Measurements from ENCODE around the gene BLOC1S4.

The BLOC1S4 gene

DNA sequence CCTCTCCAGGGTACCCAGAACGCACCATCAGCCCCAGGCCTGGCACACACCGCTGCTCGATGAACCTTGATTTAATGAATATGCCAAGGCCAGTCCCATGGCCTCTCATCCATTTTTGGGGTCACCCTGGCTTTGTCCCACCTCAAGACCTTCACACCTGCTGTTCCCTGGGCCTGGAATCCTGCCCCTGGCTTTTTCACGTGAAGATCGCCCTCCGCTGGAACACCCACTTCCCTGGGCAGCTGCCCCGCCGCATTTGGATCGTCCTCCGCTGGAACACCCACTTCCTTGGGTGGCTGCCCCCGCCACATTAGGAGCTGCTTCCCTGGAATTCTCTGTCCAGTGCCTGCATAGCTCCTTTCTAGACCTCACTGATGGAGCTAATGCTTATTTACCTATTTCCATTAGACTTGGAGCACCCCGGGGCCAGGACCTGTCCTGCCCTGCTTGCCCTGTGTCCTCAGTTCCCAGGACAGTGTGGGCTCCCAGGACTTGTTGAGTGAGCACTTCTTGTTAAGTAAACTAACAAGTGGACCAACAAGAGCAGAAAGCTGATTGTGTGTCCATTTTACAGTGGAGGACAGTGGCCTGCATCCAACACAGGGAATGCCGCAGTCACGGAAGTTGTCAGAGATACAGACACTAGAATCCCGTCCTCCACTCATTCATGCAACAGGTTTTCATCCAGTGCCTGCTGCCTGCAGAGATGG, 12.5 kb downstream of the BLOC1S4 start:
- CTCF ChIA-PET: interaction anchor here (0.9 kb wide), 1 partner anchor 145 kb away, joined by 3 read pairs; no protein-coding TSS in a partner anchor

DNA sequence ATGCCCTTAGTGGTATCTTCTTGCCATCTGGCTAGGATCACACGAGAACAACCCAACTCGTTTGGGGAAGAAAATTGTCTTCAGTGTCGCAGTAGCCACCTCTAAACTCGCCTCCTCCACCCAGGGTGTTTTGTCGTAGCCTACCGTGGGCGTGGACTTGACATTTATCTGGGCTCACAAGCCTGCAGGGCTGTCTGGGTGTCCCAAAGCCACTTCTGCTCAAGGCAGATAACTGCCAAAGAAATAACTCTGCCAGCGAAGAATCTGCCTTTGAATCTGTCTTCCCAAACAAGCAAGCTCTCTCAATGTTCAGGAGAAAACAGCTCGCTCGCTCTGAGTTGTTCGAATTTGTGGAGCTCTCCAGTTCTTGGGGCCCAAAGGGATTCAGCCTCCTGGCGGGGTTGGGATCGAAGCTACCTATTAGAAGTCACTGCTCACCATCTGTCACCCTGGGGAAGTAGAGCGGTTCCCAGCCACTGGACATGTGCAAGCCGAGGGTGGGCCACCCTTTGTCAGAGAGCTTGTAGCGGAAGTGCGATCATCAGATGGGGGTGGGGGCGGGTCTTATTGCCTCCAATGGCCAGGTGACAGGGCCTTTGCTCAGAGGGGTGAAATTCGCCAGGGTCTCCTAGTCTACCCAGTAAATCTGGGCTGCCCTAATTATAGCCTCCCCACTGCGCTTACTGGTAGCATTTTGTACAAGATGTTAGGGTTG, 14.8 kb downstream of the BLOC1S4 start:
- TF ChIP-seq FOXA1 (IDR thresholded peaks at IDR 0.05) (no peak), CTBP1 (IDR thresholded peaks at IDR 0.05; ENCODE audit: borderline replicate concordance) (no peak), BHLHE40 (IDR thresholded peaks at IDR 0.05; ENCODE audit: borderline replicate concordance) (no peak), ARNT (IDR thresholded peaks at IDR 0.05) (no peak), FOXM1 (IDR thresholded peaks at IDR 0.05; ENCODE audit: borderline replicate concordance) (no peak), TARDBP (IDR thresholded peaks at IDR 0.05) (no peak)
- CTCF ChIA-PET: interaction anchor here (0.6 to 1.4 kb wide), 2 partner anchors 143 to 180 kb away, joined by 3 read pairs; no protein-coding TSS in a partner anchor
- DNase-seq (ENCODE audit: extremely low spot score): no peak
- POLR2A ChIA-PET: interaction anchor here (1.2 kb wide), 1 partner anchor 12 kb away, joined by 3 read pairs; no protein-coding TSS in a partner anchor

More for the DNA sequence above, 12.5 kb downstream of the BLOC1S4 start:
- no peak for TF ChIP-seq ELF4 (IDR thresholded peaks at IDR 0.05)
- no peak for TF ChIP-seq ARNT (IDR thresholded peaks at IDR 0.05)
- DNase-seq (ENCODE audit: extremely low spot score): no peak
- POLR2A ChIA-PET: no interaction called here

GRCh38 chr4:6731318-6731675, 15.3 kb downstream of the BLOC1S4 start:
- DNase-seq (ENCODE audit: extremely low spot score): no peak
- CTCF ChIA-PET: interaction anchor here (1.4 kb wide), 1 partner anchor 142 kb away, joined by 3 read pairs; no protein-coding TSS in a partner anchor

DNA sequence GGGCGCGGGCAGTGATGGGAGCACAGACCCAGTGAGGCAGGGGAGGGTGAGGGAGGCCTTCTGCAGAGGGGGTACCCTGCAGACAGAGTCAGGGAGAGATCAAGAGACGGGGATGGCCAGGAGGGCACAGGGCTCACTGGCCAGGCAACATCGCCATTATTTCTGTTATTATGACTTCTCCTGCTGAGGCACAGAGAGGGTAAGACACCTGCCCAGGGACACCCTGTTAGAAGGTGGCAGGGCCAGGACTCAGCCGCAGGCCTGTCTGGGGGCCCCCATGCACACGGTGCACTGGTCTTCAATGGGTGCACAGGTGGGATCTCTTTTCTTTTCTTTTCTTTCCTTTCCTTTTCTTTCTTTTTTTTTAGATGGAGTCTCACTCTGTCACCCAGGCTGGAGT, 15.8 kb downstream of the BLOC1S4 start:
- no peak for TF ChIP-seq PKNOX1 (IDR thresholded peaks at IDR 0.05)
- no peak for TF ChIP-seq TARDBP (IDR thresholded peaks at IDR 0.05)
- no peak for TF ChIP-seq NFRKB (IDR thresholded peaks at IDR 0.05)
- TF ChIP-seq CTBP1 (IDR thresholded peaks at IDR 0.05; ENCODE audit: borderline replicate concordance): no peak
- no peak for TF ChIP-seq FOXA1 (IDR thresholded peaks at IDR 0.05)
- no peak for TF ChIP-seq SP1 (IDR thresholded peaks at IDR 0.05)
- ChIA-PET CTCF (no interaction called here), POLR2A (no interaction called here)
- DNase-seq (ENCODE audit: extremely low spot score): no peak

More at GRCh38 chr4:6731318-6731675, 15.3 kb downstream of the BLOC1S4 start:
- POLR2A ChIA-PET: interaction anchor here (1.2 kb wide), 1 partner anchor 13 kb away, joined by 3 read pairs; no protein-coding TSS in a partner anchor
- no peak for TF ChIP-seq ZNF384 (IDR thresholded peaks at IDR 0.05)
- TF ChIP-seq FOXM1 (IDR thresholded peaks at IDR 0.05; ENCODE audit: borderline replicate concordance): no peak
- no peak for TF ChIP-seq HDGF (IDR thresholded peaks at IDR 0.05; ENCODE audit: borderline replicate concordance)
- TF ChIP-seq TARDBP (IDR thresholded peaks at IDR 0.05): no peak
- no peak for TF ChIP-seq ARNT (IDR thresholded peaks at IDR 0.05)
- no peak for TF ChIP-seq NFRKB (IDR thresholded peaks at IDR 0.05)
- TF ChIP-seq SP1 (IDR thresholded peaks at IDR 0.05): no peak
- no peak for TF ChIP-seq SUZ12 (IDR thresholded peaks at IDR 0.05)
- no peak for TF ChIP-seq FOXK2 (IDR thresholded peaks at IDR 0.05)
- TF ChIP-seq ELF4 (IDR thresholded peaks at IDR 0.05): no peak
- no peak for TF ChIP-seq FOXA1 (IDR thresholded peaks at IDR 0.05)
- TF ChIP-seq L3MBTL2 (conservative IDR thresholded peaks at IDR 0.05): no peak
- no peak for TF ChIP-seq CTBP1 (IDR thresholded peaks at IDR 0.05; ENCODE audit: borderline replicate concordance)
- no peak for TF ChIP-seq BHLHE40 (IDR thresholded peaks at IDR 0.05; ENCODE audit: borderline replicate concordance)

GRCh38 chr4:6732441-6733357, 16.7 kb downstream of the BLOC1S4 start:
- no peak for DNase-seq (ENCODE audit: extremely low spot score)
- TF ChIP-seq CTBP1 (IDR thresholded peaks at IDR 0.05; ENCODE audit: borderline replicate concordance) (no peak), FOXM1 (IDR thresholded peaks at IDR 0.05; ENCODE audit: borderline replicate concordance) (no peak), FOXK2 (IDR thresholded peaks at IDR 0.05) (no peak), ARNT (IDR thresholded peaks at IDR 0.05) (no peak), TARDBP (IDR thresholded peaks at IDR 0.05) (no peak), L3MBTL2 (conservative IDR thresholded peaks at IDR 0.05) (no peak), SP1 (IDR thresholded peaks at IDR 0.05) (no peak), PKNOX1 (IDR thresholded peaks at IDR 0.05) (no peak), ELF4 (IDR thresholded peaks at IDR 0.05) (no peak), FOXA1 (IDR thresholded peaks at IDR 0.05) (no peak), HDGF (IDR thresholded peaks at IDR 0.05; ENCODE audit: borderline replicate concordance) (no peak)
- ChIA-PET POLR2A (no interaction called here), CTCF (no interaction called here)

GRCh38 chr4:6733358-6734164, 17.6 kb downstream of the BLOC1S4 start:
- no peak for DNase-seq (ENCODE audit: extremely low spot score)
- POLR2A ChIA-PET: no interaction called here
- no peak for TF ChIP-seq CTBP1 (IDR thresholded peaks at IDR 0.05; ENCODE audit: borderline replicate concordance)
- no peak for TF ChIP-seq L3MBTL2 (conservative IDR thresholded peaks at IDR 0.05)
- TF ChIP-seq FOXK2 (IDR thresholded peaks at IDR 0.05): no peak
- TF ChIP-seq NFRKB (IDR thresholded peaks at IDR 0.05): no peak
- no peak for TF ChIP-seq HDGF (IDR thresholded peaks at IDR 0.05; ENCODE audit: borderline replicate concordance)
- TF ChIP-seq FOXM1 (IDR thresholded peaks at IDR 0.05; ENCODE audit: borderline replicate concordance): no peak
- no peak for TF ChIP-seq LEF1 (IDR thresholded peaks at IDR 0.05; ENCODE audit: borderline replicate concordance)
- CTCF ChIA-PET: no interaction called here
